ENCODE measurements around the gene IQCB1.
"Not testable (repeated sequence)": the region's sequence is repeated elsewhere in the genome, so short reads cannot be mapped to it uniquely, and the experiment has no call there.

IQCB1 gene, protein sequence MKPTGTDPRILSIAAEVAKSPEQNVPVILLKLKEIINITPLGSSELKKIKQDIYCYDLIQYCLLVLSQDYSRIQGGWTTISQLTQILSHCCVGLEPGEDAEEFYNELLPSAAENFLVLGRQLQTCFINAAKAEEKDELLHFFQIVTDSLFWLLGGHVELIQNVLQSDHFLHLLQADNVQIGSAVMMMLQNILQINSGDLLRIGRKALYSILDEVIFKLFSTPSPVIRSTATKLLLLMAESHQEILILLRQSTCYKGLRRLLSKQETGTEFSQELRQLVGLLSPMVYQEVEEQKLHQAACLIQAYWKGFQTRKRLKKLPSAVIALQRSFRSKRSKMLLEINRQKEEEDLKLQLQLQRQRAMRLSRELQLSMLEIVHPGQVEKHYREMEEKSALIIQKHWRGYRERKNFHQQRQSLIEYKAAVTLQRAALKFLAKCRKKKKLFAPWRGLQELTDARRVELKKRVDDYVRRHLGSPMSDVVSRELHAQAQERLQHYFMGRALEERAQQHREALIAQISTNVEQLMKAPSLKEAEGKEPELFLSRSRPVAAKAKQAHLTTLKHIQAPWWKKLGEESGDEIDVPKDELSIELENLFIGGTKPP

DNA sequence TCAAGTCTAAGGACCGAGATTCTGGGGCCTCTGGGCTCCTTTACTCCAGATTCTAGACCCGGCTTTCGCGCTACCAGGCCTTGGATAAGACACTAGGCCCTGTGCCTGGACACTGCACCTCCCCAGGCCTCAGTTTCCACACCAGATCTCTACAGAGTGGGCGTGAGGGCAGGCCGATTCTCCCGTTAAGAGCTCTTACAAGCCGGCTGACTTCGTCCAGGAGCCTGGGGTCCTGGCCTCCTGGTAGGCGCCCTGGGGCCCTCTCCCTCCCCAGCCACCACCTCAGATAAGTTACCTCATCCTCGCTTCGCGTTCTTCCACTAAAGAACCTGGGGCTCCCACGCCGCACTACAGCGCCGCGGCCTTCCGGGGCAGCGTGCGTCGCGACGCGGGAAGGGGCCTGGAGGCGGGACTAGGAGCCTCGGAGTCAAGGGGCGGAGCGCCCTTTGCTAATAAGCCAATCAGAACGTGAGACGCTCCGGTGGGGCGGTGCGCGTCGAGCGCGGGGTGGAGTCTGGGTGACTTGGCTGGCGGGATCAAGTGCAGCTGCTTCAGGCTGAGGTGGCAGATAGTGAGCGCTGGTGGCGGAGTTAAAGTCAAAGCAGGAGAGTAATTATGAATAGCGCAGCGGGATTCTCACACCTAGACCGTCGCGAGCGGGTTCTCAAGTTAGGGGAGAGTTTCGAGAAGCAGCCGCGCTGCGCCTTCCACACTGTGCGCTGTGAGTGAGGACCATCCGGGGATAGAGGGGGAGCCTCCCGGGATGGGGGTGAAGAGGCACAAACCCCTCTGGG is at the start of gene IQCB1, which contains the start of gene EAF2:
IQCB1 (minus strand) TSS at position 390 of the 794 bp plus-strand sequence. CDS start 6,100 bp downstream, outside the sequence.
EAF2 (plus strand) TSS at position 539 of the 794 bp plus-strand sequence; CDS start at position 616, 77 bp downstream.
- peak; percentile 95 for DNase-seq

- DNase-seq, result no peak
Observed at GRCh38 chr3:121883507-121883906, 48.6 kb upstream of the IQCB1 start.

DNA sequence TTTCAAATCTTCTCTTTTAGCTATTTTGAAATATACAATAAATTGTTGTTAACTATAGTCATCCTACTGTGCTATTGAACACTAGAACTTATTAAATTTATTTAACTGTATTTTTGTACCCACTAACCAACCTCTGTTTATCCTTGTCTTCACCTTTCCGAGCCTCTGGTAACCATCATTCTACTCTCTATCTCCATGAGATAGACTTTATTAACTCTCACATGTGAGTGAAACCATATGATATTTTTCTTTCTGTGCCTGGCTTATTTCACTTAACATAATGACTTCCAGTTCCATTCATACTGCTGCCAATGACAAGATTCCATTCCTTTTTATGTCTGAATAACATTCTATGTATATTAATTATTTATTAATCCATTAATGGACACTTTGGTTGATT is 43.6 kb upstream of the IQCB1 start:
- DNase-seq, result no peak

- no peak for DNase-seq
Observed at GRCh38 chr3:121871430-121871829, 36.6 kb upstream of the IQCB1 start.

DNA sequence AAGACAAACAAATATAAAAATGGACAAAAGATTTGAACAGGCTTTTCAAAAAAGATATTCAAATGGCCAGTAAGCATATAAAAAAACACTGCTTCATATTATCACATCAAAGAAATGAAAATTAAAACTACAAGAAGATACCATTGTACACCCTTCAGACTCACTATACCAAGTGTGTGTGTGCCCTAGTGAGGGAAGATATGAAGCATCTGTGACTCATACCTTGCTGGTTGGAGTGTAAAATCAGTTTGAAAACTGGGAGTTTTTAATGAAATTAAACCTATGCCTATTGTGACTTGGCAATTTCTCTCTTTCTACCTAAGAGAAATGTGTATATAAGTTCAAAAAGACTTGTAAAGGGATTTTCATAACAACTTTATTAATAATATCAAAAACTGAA is 35.9 kb upstream of the IQCB1 start:
- no peak for DNase-seq

GRCh38 chr3:121869736-121870135 is 34.9 kb upstream of the IQCB1 start:
- DNase-seq, result no peak

- no peak for DNase-seq
Observed at GRCh38 chr3:121863801-121864200, 28.9 kb upstream of the IQCB1 start.

GRCh38 chr3:121863247-121863646 is 28.4 kb upstream of the IQCB1 start:
- not testable (repeated sequence) for DNase-seq

- DNase-seq, result not testable (repeated sequence)
Observed at GRCh38 chr3:121857778-121858177, 22.9 kb upstream of the IQCB1 start.

DNA sequence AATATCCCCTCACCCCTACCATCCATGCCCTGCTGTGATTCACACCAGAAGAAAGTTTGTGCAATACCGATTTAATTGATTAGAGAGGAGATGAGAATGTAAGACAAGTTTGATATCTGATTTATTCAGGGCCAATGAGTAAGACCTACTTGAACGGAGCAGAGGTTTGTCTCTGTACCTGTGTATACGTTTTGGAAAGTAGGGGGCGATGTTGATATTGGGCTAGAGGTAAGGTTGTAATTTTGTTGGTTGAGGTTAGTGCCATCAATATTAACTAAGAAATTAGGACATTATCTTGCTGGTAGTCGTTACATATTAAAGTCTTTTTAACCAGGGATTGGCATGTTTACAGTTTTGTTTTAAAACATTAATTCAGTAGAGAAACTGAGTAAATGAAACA is 20.7 kb upstream of the IQCB1 start:
- no peak for DNase-seq

GRCh38 chr3:121852256-121852655 is 17.4 kb upstream of the IQCB1 start:
- no peak for DNase-seq

GRCh38 chr3:121844892-121845291 is 10.0 kb upstream of the IQCB1 start:
- no peak for DNase-seq

- no peak for DNase-seq
Observed at GRCh38 chr3:121839962-121840361, 5.1 kb upstream of the IQCB1 start.

- no peak for DNase-seq
Observed at GRCh38 chr3:121836481-121836880, 1.6 kb upstream of the IQCB1 start.

DNA sequence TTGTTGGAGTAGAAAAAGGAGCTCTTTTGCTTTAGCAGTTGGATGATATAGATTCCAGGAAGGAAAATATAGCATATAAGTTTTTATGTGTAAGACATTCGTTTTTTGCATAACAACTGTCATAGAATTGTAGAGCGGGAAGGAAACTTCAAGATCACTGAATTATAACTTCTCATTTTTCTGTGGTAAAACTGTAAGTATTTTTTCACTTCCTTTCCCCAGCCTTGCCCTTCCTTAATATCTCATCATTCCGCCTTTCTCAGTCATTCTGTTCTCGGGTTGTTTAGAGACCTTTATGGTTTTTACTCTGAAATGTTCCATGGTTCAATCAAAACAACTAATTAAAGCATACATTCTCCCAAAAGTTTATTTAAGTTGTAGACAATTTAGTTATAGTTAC is 1.2 kb upstream of the IQCB1 start:
- DNase-seq, result no peak

GRCh38 chr3:121835465-121835801 is 573 bp upstream of the IQCB1 start:
- no peak for DNase-seq

DNA sequence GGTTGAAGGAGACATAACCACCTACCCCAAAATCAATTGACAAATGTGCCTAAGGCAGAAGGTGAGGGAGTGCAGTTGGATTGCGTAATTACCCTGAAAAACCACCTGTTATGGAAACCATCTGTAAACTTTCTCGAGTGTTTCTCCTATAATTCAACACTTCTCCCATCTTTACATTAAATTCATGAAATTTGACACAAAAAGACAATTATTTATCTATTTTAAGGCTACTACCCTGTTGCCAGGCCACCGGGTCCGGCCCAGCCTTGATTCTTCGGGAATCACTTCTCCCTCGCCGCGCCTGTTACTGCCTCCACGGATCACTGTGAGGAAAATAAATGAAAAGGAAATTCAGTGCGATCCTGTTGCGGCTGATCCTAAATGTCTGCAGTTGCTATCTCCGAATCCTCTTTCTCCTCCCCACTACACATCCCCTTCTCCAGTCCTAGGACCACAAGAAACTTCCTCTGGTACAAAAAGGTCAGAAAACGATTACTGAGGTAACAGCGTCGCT is 646 bp downstream of the IQCB1 start:
- DNase-seq, result no peak

GRCh38 chr3:121822973-121823372 is 11.9 kb downstream of the IQCB1 start:
- DNase-seq, result no peak

GRCh38 chr3:121821421-121822199 is 13.2 kb downstream of the IQCB1 start:
- no peak for DNase-seq

DNA sequence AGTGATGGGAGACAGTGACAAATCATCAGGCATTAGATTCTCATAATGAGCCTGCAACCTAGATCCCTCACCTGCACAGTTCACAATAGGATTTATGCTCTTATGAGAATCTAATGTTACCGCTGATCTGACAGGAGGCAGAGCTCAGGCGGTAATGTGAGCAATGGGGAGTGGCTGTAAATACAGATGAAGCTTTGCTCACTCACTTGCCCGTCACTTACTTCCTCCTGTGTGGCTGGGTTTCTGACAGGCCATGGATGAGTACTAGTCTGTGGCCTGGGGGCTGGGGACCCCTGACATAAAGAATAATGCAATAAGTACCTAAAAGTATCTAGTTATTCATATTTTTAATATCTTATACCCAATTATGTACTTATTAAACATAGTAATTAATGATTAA is 15.6 kb downstream of the IQCB1 start:
- no peak for DNase-seq

- no peak for DNase-seq
Observed at GRCh38 chr3:121818578-121818977, 16.3 kb downstream of the IQCB1 start.

DNA sequence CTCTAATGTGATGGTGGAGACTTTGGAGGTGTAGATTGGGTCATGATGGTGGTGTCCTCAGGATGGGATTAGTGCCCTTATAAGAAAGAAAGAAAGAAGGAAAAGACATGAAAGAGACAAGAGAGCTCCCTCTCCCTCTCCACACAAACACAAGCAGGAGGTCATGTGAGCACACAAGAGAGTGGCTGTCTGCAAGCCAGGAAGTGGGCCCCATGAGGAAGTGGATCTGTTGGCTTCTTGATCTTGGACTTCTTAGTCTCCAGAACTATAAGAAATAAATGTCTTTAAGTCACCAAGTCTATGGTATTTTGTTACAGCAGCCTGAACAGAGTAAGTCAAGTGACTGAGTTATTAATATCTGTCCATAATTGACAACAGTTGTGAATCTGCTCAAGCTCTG is 17.1 kb downstream of the IQCB1 start:
- DNase-seq, result no peak

DNA sequence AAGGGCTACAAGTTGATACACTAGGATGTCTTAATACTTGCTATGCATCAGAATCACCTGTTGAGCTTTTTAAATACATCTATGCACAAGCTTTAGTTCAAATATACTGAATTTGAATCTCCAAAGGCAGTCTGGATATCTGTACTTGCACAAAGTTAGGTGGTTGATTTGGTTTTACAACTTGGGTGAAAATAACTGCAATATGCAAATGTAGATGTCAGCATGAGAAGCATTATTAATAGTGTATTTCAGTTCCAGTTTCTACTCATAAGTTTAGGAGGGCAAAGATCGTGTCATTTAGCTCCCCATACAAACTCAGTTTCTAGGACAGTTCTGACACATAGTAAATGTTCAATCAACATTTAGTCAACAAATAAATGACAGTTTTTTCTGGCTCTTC is 25.6 kb downstream of the IQCB1 start:
- no peak for DNase-seq
